GM13976 (cell line): ENCODE data around the gene PLA2G2A.

ENCODE experiments used
- DNase-seq: peaks from one replicate; pipeline ENCODE4 v3.0.0; 2012; ENCODE audit warnings: low spot score
- CTCF ChIP-seq: IDR thresholded peaks from 2 replicates; pipeline ENCODE4 v1.5.1; 2012; ENCODE audit warnings: borderline replicate concordance, mild to moderate bottlenecking; ENCODE audit not compliant: insufficient read depth; ENCODE audit errors: extremely low read depth, missing control alignments, control extremely low read depth
- in situ Hi-C: fragments of 300-500 bp; cut with MboI; formaldehyde crosslinking; loops from one replicate; pipeline ENCODE4 v1.12.0; 2022; ENCODE audit warnings: low sequenced_read_pairs, mixed read lengths, inconsistent platforms; ENCODE audit not compliant: unreplicated experiment

Gene PLA2G2A

GRCh38 chr1:19979494-19979977 is at the start of gene PLA2G2A:
TSS of gene PLA2G2A (minus strand) at chr1:19979618. CDS start at chr1:19978773, 845 bp downstream.
- TF ChIP-seq CTCF = no peak
- in situ Hi-C loops = no loop called here
- no peak for DNase-seq

DNA sequence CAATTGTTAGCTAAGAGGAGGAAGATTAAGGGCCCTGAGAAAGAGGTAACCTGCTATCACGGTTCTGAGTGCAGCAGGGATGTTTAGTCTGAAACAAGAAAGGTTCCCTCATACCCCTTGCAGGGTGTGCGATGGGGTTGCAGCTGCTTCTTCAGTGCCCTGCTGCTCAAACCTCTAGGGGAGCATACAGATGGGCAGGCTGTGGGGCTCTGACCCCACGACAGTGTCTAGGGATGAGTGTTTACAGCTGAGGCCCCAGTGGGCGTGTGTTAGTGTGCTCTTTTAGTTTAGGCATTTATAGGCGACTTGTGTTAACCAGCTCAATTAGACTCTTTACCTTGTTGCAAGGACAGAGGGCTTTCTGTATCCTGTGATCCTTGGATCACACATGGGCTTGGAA is 49.3 kb upstream of the PLA2G2A start:
- no peak for DNase-seq
- TF ChIP-seq CTCF = no peak
- in situ Hi-C loops = no loop called here

GRCh38 chr1:20028125-20028524 is 48.7 kb upstream of the PLA2G2A start:
- no peak for TF ChIP-seq CTCF
- DNase-seq = no peak
- in situ Hi-C loops = no loop called here

DNA sequence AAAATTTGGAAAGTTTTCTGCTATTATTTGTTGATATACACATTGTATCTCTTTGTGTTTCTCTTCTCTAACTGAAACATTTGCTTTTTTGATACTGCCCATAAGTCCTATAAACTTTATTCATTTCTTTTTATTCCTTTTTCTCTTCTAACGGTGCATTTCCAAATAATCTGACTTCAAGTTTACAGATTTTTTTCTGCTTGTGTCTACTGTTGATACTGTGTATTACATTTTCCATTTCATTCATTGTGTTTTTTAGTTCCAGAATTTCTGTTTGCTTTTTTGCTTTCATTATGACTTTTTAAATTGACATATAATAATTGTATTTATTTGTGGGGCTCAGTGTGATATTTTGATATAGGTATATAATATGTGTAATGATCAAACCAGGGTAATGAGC is 38.3 kb upstream of the PLA2G2A start:
- DNase-seq = no peak
- TF ChIP-seq CTCF = no peak
- in situ Hi-C loops = no loop called here

GRCh38 chr1:20014153-20014552 is 34.7 kb upstream of the PLA2G2A start:
- TF ChIP-seq CTCF = no peak
- DNase-seq = no peak
- in situ Hi-C loops = no loop called here

GRCh38 chr1:20010016-20010415 is 30.6 kb upstream of the PLA2G2A start:
- TF ChIP-seq CTCF = no peak
- no peak for DNase-seq
- in situ Hi-C loops = no loop called here

DNA sequence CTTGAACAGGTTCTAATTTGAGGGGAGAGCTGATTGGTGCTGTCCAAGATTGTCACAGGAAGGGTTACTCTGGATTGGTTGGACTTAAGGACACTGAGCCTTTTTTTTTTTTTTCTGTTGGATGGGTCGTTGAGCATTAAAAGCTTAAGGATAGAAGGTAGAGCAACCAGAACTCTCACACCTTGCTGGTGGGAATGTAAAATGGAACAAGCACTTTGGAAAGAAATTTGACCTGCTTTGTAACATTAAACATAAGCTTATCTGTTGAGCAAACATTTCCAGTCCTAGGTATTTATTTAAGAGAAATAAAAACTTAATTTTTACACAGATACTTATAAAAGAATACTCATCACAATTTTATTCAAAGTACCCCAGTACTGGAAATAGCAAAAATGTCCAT is 29.8 kb upstream of the PLA2G2A start:
- no peak for TF ChIP-seq CTCF
- in situ Hi-C loops = no loop called here
- no peak for DNase-seq
